ENCODE measurements around the gene ADAM10. TPM values are rescaled to one million over a fixed set of nuclear protein-coding genes. Genes with fewer than 3 reads are reported as not detected.

ADAM10 gene
- polyA plus RNA-seq, 1 of the 3 experiments (the other 2 are of a cell fraction) = 83.5 TPM

GRCh38 chr15:58707397-58707796 is 42.1 kb downstream of the ADAM10 start:
- POLR2A ChIA-PET = no interaction called here
- CTCF ChIA-PET = no interaction called here

More at GRCh38 chr15:58707397-58707796, 42.1 kb downstream of the ADAM10 start:
- DNase-seq = no peak
- peaks cover 4% of the 10 kb centered on the region for H3F3A ChIP-seq (replicated peaks; ENCODE audit: insufficient read depth)
- no peaks in the 10 kb centered on the region for H3K9me2 ChIP-seq
- no peak overlapping the region for H2AFZ ChIP-seq (ENCODE audit: low read depth)
- H3K9me3 ChIP-seq = no peaks in the 10 kb centered on the region
- no peak overlapping the region for H3K9ac ChIP-seq
- H3K4me2 ChIP-seq = no peak overlapping the region
- WGBS (ENCODE audit: low lambda C conversion rate) = 94% methylated on average over 4 of the region's 4 CpGs
- H3K27ac ChIP-seq (ENCODE audit: low read depth in 2 of 2, low read length in 1 of 2) = no peak overlapping the region
- peaks cover 3% of the 10 kb centered on the region; the same call in 1 of the 2 replicates for H4K20me1 ChIP-seq (ENCODE audit: insufficient read depth)
- H3K4me3 ChIP-seq (ENCODE audit: low read depth in 2 of 2, low read length in 1 of 2) = no peak overlapping the region
- peaks cover 53% of the 10 kb centered on the region for H3K79me2 ChIP-seq (ENCODE audit: insufficient read depth)
- H3K36me3 ChIP-seq (replicated peaks in 1 of 2; ENCODE audit: control insufficient read depth in 1 of 2, insufficient read depth in 2 of 2, low read length in 1 of 2) = peaks cover 0 to 25% of the 10 kb centered on the region in 2 experiments
- TF ChIP-seq ZBTB33 (IDR thresholded peaks at IDR 0.05; ENCODE audit: borderline replicate concordance, low read depth) (no peak), TCF12 (IDR thresholded peaks at IDR 0.05) (no peak), MEF2A (IDR thresholded peaks at IDR 0.05; ENCODE audit: borderline replicate concordance, low read depth) (no peak), ELF1 (IDR thresholded peaks at IDR 0.05) (no peak), RCOR1 (IDR thresholded peaks at IDR 0.05; ENCODE audit: low read length) (no peak), RAD21 (IDR thresholded peaks at IDR 0.05; ENCODE audit: low read length) (no peak), CHD2 (IDR thresholded peaks at IDR 0.05; ENCODE audit: low read length, partially characterized antibody) (no peak), MXI1 (IDR thresholded peaks at IDR 0.05; ENCODE audit: low read depth, low read length) (no peak), EP300 (IDR thresholded peaks at IDR 0.05; ENCODE audit: borderline replicate concordance in 1 of 2, low read depth in 1 of 2, low read length in 1 of 2) (no peak), REST (IDR thresholded peaks at IDR 0.05; ENCODE audit: low read depth, low read length) (no peak)
- no peaks in the 10 kb centered on the region; a peak in 1 of 4 replicates for H3K4me1 ChIP-seq (ENCODE audit: control insufficient read depth in 1 of 2, insufficient read depth in 2 of 2, low read depth in 1 of 2, low read length in 1 of 2)
- H3K27me3 ChIP-seq (ENCODE audit: insufficient read depth) = no peaks in the 10 kb centered on the region

Measured in SK-N-SH (cell line).